ENCODE measurements around the gene PLCD3. TPM values are rescaled to one million over a fixed set of nuclear protein-coding genes. Genes with fewer than 3 reads are reported as not detected.

Gene PLCD3
- total RNA-seq, 1 experiment from 2014 or later = 55.8 TPM

DNA sequence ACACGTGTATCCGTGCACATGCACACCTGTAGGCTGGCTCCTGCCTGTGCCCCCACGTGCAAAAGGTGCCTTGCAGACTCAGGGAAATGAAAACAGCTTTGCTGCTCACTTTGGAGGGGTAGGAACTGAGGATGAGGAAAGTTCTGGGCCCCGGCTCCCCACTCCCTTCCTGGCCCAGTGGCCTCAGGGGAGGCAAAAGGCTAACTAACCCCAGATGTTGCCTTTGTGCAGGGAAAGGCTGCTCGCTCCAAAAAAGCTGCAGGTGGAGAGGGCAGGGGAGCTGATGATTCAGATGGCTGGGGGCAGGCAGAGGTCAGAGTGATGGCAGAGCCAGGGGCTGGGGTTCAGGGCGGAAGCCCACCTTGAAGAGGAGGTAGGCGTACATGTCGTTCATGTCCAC, 12.4 kb downstream of the PLCD3 start (continued):
- TF ChIP-seq, protein P1, sequence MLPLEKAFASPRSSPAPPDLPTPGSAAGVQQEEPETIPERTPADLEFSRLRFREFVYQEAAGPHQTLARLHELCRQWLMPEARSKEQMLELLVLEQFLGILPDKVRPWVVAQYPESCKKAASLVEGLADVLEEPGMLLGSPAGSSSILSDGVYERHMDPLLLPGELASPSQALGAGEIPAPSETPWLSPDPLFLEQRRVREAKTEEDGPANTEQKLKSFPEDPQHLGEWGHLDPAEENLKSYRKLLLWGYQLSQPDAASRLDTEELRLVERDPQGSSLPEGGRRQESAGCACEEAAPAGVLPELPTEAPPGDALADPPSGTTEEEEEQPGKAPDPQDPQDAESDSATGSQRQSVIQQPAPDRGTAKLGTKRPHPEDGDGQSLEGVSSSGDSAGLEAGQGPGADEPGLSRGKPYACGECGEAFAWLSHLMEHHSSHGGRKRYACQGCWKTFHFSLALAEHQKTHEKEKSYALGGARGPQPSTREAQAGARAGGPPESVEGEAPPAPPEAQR (CRISPR knock-in tag; IDR thresholded peaks at IDR 0.05) = no peak
- TF ChIP-seq, protein P2, sequence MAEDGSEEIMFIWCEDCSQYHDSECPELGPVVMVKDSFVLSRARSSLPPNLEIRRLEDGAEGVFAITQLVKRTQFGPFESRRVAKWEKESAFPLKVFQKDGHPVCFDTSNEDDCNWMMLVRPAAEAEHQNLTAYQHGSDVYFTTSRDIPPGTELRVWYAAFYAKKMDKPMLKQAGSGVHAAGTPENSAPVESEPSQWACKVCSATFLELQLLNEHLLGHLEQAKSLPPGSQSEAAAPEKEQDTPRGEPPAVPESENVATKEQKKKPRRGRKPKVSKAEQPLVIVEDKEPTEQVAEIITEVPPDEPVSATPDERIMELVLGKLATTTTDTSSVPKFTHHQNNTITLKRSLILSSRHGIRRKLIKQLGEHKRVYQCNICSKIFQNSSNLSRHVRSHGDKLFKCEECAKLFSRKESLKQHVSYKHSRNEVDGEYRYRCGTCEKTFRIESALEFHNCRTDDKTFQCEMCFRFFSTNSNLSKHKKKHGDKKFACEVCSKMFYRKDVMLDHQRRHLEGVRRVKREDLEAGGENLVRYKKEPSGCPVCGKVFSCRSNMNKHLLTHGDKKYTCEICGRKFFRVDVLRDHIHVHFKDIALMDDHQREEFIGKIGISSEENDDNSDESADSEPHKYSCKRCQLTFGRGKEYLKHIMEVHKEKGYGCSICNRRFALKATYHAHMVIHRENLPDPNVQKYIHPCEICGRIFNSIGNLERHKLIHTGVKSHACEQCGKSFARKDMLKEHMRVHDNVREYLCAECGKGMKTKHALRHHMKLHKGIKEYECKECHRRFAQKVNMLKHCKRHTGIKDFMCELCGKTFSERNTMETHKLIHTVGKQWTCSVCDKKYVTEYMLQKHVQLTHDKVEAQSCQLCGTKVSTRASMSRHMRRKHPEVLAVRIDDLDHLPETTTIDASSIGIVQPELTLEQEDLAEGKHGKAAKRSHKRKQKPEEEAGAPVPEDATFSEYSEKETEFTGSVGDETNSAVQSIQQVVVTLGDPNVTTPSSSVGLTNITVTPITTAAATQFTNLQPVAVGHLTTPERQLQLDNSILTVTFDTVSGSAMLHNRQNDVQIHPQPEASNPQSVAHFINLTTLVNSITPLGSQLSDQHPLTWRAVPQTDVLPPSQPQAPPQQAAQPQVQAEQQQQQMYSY (CRISPR knock-in tag; IDR thresholded peaks at IDR 0.05) = no peak
- TF ChIP-seq ZNF396 (CRISPR knock-in tag; IDR thresholded peaks at IDR 0.05; ENCODE audit: borderline replicate concordance) (no peak), TCF7 (CRISPR knock-in tag; IDR thresholded peaks at IDR 0.05; ENCODE audit: low read depth) (no peak), NFATC4 (CRISPR knock-in tag; IDR thresholded peaks at IDR 0.05) (no peak)
- TF ChIP-seq, protein P3, sequence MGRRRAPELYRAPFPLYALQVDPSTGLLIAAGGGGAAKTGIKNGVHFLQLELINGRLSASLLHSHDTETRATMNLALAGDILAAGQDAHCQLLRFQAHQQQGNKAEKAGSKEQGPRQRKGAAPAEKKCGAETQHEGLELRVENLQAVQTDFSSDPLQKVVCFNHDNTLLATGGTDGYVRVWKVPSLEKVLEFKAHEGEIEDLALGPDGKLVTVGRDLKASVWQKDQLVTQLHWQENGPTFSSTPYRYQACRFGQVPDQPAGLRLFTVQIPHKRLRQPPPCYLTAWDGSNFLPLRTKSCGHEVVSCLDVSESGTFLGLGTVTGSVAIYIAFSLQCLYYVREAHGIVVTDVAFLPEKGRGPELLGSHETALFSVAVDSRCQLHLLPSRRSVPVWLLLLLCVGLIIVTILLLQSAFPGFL (CRISPR knock-in tag; IDR thresholded peaks at IDR 0.05; ENCODE audit: borderline replicate concordance) = no peak

DNA sequence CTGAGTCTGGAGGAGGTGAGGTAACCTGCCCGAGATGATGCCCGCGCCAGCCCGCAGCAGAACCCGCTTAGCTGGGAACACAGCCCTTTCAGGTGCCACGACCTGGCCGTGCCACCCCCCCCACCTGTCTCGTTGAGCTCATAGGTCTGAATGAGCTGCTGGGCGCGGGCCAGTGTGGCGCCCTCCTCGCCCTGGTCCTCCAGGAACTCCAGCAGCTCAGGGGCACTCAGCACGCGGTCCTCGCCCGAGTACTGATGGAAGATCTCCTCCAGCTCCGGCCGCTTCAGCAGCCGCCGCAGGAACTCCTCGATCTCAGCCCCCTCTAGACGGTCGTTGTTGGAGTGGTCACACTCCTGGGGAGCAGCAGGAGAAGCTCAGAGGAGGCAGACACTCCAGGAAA, 13.6 kb downstream of the PLCD3 start:
- TF ChIP-seq, protein P4, sequence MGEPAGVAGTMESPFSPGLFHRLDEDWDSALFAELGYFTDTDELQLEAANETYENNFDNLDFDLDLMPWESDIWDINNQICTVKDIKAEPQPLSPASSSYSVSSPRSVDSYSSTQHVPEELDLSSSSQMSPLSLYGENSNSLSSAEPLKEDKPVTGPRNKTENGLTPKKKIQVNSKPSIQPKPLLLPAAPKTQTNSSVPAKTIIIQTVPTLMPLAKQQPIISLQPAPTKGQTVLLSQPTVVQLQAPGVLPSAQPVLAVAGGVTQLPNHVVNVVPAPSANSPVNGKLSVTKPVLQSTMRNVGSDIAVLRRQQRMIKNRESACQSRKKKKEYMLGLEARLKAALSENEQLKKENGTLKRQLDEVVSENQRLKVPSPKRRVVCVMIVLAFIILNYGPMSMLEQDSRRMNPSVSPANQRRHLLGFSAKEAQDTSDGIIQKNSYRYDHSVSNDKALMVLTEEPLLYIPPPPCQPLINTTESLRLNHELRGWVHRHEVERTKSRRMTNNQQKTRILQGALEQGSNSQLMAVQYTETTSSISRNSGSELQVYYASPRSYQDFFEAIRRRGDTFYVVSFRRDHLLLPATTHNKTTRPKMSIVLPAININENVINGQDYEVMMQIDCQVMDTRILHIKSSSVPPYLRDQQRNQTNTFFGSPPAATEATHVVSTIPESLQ (CRISPR knock-in tag; IDR thresholded peaks at IDR 0.05) = no peak
- TF ChIP-seq, protein P5, sequence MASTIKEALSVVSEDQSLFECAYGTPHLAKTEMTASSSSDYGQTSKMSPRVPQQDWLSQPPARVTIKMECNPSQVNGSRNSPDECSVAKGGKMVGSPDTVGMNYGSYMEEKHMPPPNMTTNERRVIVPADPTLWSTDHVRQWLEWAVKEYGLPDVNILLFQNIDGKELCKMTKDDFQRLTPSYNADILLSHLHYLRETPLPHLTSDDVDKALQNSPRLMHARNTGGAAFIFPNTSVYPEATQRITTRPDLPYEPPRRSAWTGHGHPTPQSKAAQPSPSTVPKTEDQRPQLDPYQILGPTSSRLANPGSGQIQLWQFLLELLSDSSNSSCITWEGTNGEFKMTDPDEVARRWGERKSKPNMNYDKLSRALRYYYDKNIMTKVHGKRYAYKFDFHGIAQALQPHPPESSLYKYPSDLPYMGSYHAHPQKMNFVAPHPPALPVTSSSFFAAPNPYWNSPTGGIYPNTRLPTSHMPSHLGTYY (CRISPR knock-in tag; IDR thresholded peaks at IDR 0.05) = no peak
- TF ChIP-seq, protein P6, sequence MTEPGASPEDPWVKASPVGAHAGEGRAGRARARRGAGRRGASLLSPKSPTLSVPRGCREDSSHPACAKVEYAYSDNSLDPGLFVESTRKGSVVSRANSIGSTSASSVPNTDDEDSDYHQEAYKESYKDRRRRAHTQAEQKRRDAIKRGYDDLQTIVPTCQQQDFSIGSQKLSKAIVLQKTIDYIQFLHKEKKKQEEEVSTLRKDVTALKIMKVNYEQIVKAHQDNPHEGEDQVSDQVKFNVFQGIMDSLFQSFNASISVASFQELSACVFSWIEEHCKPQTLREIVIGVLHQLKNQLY (CRISPR knock-in tag; IDR thresholded peaks at IDR 0.05) = no peak
- TF ChIP-seq OVOL2 (CRISPR knock-in tag; IDR thresholded peaks at IDR 0.05; ENCODE audit: borderline replicate concordance) = no peak
- TF ChIP-seq ELF4 (CRISPR knock-in tag; IDR thresholded peaks at IDR 0.05; ENCODE audit: low read depth) = no peak
- TF ChIP-seq NFE2L1 (CRISPR knock-in tag; IDR thresholded peaks at IDR 0.05) = no peak
- no peak for TF ChIP-seq TCF7 (CRISPR knock-in tag; IDR thresholded peaks at IDR 0.05; ENCODE audit: low read depth)
- TF ChIP-seq, protein P1 (CRISPR knock-in tag; IDR thresholded peaks at IDR 0.05) = no peak
- TF ChIP-seq, protein P7, sequence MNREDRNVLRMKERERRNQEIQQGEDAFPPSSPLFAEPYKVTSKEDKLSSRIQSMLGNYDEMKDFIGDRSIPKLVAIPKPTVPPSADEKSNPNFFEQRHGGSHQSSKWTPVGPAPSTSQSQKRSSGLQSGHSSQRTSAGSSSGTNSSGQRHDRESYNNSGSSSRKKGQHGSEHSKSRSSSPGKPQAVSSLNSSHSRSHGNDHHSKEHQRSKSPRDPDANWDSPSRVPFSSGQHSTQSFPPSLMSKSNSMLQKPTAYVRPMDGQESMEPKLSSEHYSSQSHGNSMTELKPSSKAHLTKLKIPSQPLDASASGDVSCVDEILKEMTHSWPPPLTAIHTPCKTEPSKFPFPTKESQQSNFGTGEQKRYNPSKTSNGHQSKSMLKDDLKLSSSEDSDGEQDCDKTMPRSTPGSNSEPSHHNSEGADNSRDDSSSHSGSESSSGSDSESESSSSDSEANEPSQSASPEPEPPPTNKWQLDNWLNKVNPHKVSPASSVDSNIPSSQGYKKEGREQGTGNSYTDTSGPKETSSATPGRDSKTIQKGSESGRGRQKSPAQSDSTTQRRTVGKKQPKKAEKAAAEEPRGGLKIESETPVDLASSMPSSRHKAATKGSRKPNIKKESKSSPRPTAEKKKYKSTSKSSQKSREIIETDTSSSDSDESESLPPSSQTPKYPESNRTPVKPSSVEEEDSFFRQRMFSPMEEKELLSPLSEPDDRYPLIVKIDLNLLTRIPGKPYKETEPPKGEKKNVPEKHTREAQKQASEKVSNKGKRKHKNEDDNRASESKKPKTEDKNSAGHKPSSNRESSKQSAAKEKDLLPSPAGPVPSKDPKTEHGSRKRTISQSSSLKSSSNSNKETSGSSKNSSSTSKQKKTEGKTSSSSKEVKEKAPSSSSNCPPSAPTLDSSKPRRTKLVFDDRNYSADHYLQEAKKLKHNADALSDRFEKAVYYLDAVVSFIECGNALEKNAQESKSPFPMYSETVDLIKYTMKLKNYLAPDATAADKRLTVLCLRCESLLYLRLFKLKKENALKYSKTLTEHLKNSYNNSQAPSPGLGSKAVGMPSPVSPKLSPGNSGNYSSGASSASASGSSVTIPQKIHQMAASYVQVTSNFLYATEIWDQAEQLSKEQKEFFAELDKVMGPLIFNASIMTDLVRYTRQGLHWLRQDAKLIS (CRISPR knock-in tag; IDR thresholded peaks at IDR 0.05; ENCODE audit: borderline replicate concordance) = no peak
- no peak for TF ChIP-seq ZNF138 (CRISPR knock-in tag; conservative IDR thresholded peaks at IDR 0.05)
- ATAC-seq = no peak
- H3K9me3 Mint-ChIP-seq = no peaks in the 10 kb centered on the region
- no peak for DNase-seq (ENCODE audit: low spot score)
- CTCF ChIA-PET = interaction anchor here (0.7 to 3.1 kb wide), 4 partner anchors 12 to 20 kb away, joined by 3 to 27 read pairs (median 6); partner anchors contain the start of gene ACBD4
- no peaks in the 10 kb centered on the region for H3K27me3 Mint-ChIP-seq (ENCODE audit: low read depth)
- peaks cover 14% of the 10 kb centered on the region for H3K4me1 Mint-ChIP-seq
- H3K4me3 Mint-ChIP-seq = no peak overlapping the region
- no peaks in the 10 kb centered on the region for H3K36me3 Mint-ChIP-seq
- no peak overlapping the region for H3K27ac Mint-ChIP-seq
- POLR2A ChIA-PET = no interaction called here

Data from WTC11 (cell line).